BLaER1 (cell line): ENCODE data around the gene REPS2.

ENCODE experiments used
- H3K27ac ChIP-seq: shearing (Covaris generic); formaldehyde crosslinking; 2 replicates; pipeline ENCODE4 v1.8.1; 2022
- H3K27me3 ChIP-seq: shearing (Covaris generic); formaldehyde crosslinking; 2 replicates; pipeline ENCODE4 v1.8.1; 2022
- H3K36me3 ChIP-seq: shearing (Covaris generic); formaldehyde crosslinking; 2 replicates; pipeline ENCODE4 v1.8.1; 2022
- H3K4me1 ChIP-seq: shearing (Covaris generic); formaldehyde crosslinking; 2 replicates; pipeline ENCODE4 v1.8.1; 2022
- H3K4me2 ChIP-seq: shearing (Covaris generic); formaldehyde crosslinking; 2 replicates; pipeline ENCODE4 v1.8.1; 2022
- H3K4me3 ChIP-seq: shearing (Covaris generic); formaldehyde crosslinking; 2 replicates; pipeline ENCODE4 v1.8.1; 2022
- H3K9ac ChIP-seq: shearing (Covaris generic); formaldehyde crosslinking; 2 replicates; pipeline ENCODE4 v1.8.1; 2022
- H3K9me3 ChIP-seq: shearing (Covaris generic); formaldehyde crosslinking; 2 replicates; pipeline ENCODE4 v1.8.1; 2022
- H4K20me1 ChIP-seq: shearing (Covaris generic); formaldehyde crosslinking; 2 replicates; pipeline ENCODE4 v1.8.1; 2022
- Cebpa-rat ChIP-seq: shearing (Covaris generic); IDR thresholded peaks from 2 replicates; pipeline ENCODE4 v1.8.1; 2022

The REPS2 gene

DNA sequence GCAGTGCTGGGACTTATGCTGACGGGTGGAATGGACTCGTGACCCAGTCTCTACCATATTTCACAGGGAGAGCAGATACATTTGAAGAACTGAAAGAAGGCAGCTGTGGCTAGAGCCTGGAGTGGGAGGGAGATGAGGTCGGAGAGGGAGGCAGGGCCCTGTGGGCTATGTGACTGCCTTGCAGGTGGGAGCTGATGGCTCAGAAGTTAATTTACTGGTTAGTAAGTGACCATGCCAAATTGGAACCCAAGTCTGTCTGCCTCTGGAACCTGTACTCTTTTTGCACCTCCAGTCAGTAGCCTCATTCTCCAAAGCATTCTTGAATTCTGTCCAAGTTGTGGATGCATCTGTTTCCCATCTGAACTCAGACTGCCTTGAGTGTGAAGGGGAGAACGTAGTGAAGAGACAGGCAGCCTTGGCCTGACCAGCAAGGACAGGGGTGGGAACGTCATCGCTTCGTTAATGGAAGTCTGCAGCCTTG lies 92.3 kb downstream of the REPS2 start:
- Histone ChIP-seq H3K4me1 (no peaks in the 10 kb centered on the region), H3K4me3 (no peak overlapping the region), H3K9ac (no peak overlapping the region), H3K27me3 (peaks cover 96% of the 10 kb centered on the region), H3K27ac (no peak overlapping the region), H3K9me3 (no peaks in the 10 kb centered on the region), H4K20me1 (no peaks in the 10 kb centered on the region), H3K4me2 (no peak overlapping the region), H3K36me3 (no peaks in the 10 kb centered on the region)
- TF ChIP-seq Cebpa-rat = no peak

DNA sequence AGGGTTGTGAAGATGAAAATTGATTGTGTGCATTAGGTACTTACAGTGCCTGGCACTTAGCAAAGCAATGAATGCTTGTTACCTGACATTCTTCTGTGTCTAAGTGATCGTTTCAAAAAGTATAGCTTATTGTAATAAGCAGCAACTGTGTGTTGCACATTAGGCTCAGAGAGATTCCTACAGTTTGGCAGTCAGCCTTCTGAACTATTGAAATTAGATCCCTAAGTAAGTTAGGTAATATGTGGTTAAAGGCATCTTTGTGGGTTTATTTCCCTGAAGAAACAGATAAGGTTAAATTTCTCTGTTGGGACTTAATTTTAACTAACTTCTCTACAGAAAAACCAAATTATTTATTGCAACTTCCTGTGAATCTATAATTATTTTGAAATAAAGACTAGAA lies 93.4 kb downstream of the REPS2 start:
- Histone ChIP-seq H4K20me1 (no peaks in the 10 kb centered on the region), H3K27me3 (peaks cover 96% of the 10 kb centered on the region), H3K4me1 (no peaks in the 10 kb centered on the region), H3K27ac (no peak overlapping the region), H3K4me3 (no peak overlapping the region), H3K4me2 (no peak overlapping the region), H3K36me3 (no peaks in the 10 kb centered on the region), H3K9me3 (no peaks in the 10 kb centered on the region), H3K9ac (no peak overlapping the region)
- TF ChIP-seq Cebpa-rat = no peak

DNA sequence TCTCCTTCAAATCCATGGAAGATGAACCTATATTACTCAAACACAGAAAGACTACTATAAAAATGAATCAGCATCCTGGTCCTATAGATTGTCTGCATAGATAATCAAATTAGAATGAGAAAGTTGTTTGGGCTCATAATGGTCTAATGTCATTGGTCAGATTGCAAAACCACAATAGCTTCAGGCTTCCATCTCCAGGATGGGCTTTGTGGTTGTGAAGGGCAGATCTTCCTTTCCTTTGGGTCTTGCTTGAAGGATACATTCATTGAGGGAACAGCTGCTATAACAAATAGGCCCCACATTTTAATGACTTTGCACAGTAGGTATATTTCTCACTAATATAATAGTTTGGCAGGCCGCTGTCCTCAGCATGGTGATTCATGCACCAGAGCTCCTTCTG lies 94.3 kb downstream of the REPS2 start:
- TF ChIP-seq Cebpa-rat = no peak
- Histone ChIP-seq H3K27me3 (peaks cover 96% of the 10 kb centered on the region), H3K9me3 (no peaks in the 10 kb centered on the region), H3K9ac (no peak overlapping the region), H3K4me3 (no peak overlapping the region), H3K4me2 (no peak overlapping the region), H4K20me1 (no peaks in the 10 kb centered on the region), H3K36me3 (no peaks in the 10 kb centered on the region), H3K27ac (no peak overlapping the region), H3K4me1 (no peaks in the 10 kb centered on the region)

DNA sequence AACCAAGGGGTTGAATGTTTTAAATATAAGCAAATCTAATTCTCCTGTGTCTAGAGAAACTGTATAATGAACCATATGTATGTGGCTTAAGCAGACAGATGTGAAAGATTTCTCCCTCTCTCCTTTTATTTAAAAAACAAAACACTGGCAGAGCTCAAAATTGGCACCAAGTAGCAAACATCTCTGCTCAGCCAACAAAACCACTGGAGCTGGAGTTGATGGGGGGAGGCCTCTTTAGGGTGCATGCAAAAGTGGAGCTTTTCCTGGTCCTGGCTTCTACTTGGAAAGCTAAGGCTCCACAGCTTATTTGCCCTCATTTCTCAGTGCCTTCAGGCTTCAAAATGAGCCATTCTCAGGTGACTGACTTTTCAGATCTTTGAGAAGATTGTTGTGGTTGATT lies 95.6 kb downstream of the REPS2 start:
- no peaks in the 10 kb centered on the region for H3K4me1 ChIP-seq
- H4K20me1 ChIP-seq = no peaks in the 10 kb centered on the region
- no peak overlapping the region for H3K4me2 ChIP-seq
- no peak overlapping the region for H3K4me3 ChIP-seq
- no peak for TF ChIP-seq Cebpa-rat
- H3K27ac ChIP-seq = no peak overlapping the region
- no peaks in the 10 kb centered on the region for H3K36me3 ChIP-seq
- H3K27me3 ChIP-seq = peaks cover 93% of the 10 kb centered on the region
- H3K9ac ChIP-seq = no peak overlapping the region
- no peaks in the 10 kb centered on the region for H3K9me3 ChIP-seq

DNA sequence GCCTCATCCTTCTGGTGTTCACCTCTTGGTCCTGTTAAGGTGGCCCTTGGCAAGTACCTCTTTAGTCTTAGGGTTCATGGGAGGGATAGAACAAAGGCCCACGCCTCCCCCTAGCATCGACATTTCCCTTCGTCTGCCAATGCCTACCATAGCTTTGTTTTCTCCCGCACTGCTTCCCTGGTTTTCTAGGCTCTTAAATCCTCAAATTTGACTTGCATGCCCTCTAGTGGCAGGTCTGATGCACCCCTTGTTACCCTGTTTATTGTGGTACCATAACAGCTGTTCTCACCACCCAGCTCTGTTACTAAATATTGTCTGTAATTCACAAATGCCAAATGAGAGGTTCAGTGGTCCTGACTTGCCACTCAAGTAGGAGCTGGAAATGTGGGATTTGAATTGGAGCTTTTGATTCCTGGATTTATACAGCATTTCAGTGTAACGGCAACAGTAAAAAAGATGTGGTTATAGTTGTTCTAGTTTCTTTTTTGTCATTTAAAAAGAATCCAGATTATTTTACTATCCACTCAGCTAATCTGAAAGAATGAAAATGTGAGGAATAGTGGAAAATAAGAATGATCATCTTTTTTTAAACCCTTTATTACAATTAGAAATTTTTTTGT lies 100.1 kb downstream of the REPS2 start:
- H3K4me2 ChIP-seq = no peak overlapping the region

DNA sequence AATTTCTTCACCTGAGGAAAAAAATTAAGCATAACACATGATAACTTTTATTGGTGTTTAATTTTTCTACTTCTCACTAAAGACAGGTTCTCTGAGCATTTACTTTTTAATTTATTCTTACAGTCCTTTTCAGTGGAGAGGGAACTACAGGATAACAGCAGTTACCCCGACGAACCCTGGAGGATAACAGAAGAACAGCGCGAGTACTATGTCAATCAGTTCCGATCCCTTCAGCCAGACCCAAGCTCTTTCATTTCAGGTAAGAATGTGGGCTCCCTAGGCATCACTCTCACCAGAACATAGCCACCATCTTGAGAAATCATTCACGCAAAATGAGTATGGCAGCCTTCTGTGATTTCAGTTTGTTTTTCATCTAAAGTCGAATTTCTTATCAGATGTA lies 100.8 kb downstream of the REPS2 start:
- no peaks in the 10 kb centered on the region for H4K20me1 ChIP-seq
- H3K4me1 ChIP-seq = no peaks in the 10 kb centered on the region
- H3K9me3 ChIP-seq = no peaks in the 10 kb centered on the region
- H3K27ac ChIP-seq = no peak overlapping the region
- H3K4me2 ChIP-seq = no peak overlapping the region
- H3K9ac ChIP-seq = no peak overlapping the region
- H3K36me3 ChIP-seq = no peaks in the 10 kb centered on the region
- no peak for TF ChIP-seq Cebpa-rat
- H3K27me3 ChIP-seq = peaks cover 65% of the 10 kb centered on the region
- no peak overlapping the region for H3K4me3 ChIP-seq

More for the DNA sequence above, 100.1 kb downstream of the REPS2 start:
- peaks cover 68% of the 10 kb centered on the region for H3K27me3 ChIP-seq
- no peaks in the 10 kb centered on the region for H3K36me3 ChIP-seq
- H3K9me3 ChIP-seq = no peaks in the 10 kb centered on the region
- H3K4me1 ChIP-seq = no peaks in the 10 kb centered on the region
- TF ChIP-seq Cebpa-rat = no peak
- H3K4me3 ChIP-seq = no peak overlapping the region
- no peaks in the 10 kb centered on the region for H4K20me1 ChIP-seq
- H3K27ac ChIP-seq = no peak overlapping the region
- no peak overlapping the region for H3K9ac ChIP-seq

DNA sequence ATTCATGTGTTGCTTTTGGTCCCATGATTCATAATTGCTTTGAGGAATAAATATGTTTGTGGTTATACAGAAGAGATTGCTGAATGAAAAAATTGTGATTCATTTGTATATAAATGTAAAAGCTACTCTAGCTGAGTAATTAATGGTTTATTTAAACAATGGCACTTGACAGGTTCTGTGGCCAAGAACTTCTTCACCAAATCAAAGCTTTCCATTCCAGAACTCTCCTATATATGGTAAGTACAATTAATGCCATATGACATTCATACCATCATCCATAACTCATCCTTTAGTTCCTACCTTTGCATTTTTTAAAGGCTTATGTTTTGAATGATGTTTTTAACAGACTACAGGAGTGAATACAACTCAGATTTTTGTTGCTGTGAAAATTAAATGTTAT lies 105.8 kb downstream of the REPS2 start:
- Histone ChIP-seq H4K20me1 (no peaks in the 10 kb centered on the region; the same call in 1 of the 2 replicates), H3K36me3 (no peaks in the 10 kb centered on the region), H3K4me2 (no peak overlapping the region), H3K9ac (no peak overlapping the region), H3K27me3 (peaks cover 46% of the 10 kb centered on the region), H3K4me3 (no peak overlapping the region), H3K4me1 (no peaks in the 10 kb centered on the region), H3K9me3 (no peaks in the 10 kb centered on the region), H3K27ac (no peak overlapping the region)
- no peak for TF ChIP-seq Cebpa-rat

DNA sequence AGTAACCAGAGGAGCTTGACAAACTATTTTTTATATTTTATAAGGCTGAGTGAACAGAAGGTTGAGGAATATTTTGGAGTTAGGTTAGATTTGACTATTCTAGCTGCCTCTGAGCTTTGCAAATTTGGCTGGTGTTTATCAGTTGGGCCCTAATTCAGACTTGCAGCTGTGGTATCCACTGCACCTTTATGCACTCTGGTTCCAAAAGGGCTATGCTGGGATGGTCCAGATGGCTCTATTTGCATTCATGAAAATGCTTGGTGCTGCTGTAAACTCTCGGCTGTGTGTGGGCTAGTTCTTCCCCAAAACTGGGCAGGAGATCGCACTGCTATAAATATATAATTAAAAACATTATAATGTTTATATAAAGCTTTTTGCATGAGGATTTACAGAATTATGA lies 106.3 kb downstream of the REPS2 start:
- Histone ChIP-seq H3K27ac (no peak overlapping the region), H3K4me3 (no peak overlapping the region), H3K27me3 (peaks cover 46% of the 10 kb centered on the region), H3K9ac (no peak overlapping the region), H3K4me1 (no peaks in the 10 kb centered on the region), H4K20me1 (no peaks in the 10 kb centered on the region; the same call in 1 of the 2 replicates), H3K36me3 (no peaks in the 10 kb centered on the region), H3K4me2 (no peak overlapping the region), H3K9me3 (no peaks in the 10 kb centered on the region)
- TF ChIP-seq Cebpa-rat = no peak

DNA sequence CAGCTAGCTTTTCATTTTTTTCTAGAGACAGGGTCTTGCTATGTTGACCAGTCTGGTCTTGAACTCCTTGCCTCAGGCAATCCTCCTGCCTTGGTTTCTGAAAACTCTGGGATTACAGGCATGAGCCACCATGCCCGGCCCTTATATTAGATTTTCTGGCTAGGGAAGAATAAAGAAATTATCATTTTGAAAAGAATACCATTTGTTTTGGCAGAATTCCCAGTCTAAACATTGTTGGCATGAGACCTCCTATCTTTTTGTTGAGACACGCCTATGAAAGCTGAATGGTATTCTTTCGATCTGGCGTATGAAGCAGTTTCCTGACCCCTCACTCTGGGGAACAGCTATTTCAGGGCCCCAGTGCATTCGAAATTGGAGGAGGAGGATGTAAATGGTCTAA lies 107.0 kb downstream of the REPS2 start:
- no peak overlapping the region for H3K27ac ChIP-seq
- TF ChIP-seq Cebpa-rat = no peak
- H3K9me3 ChIP-seq = no peaks in the 10 kb centered on the region
- H3K9ac ChIP-seq = no peak overlapping the region
- H3K27me3 ChIP-seq = peaks cover 43% of the 10 kb centered on the region
- H3K4me2 ChIP-seq = no peak overlapping the region
- no peaks in the 10 kb centered on the region; the same call in 1 of the 2 replicates for H4K20me1 ChIP-seq
- no peaks in the 10 kb centered on the region for H3K36me3 ChIP-seq
- no peak overlapping the region for H3K4me3 ChIP-seq
- no peaks in the 10 kb centered on the region for H3K4me1 ChIP-seq

DNA sequence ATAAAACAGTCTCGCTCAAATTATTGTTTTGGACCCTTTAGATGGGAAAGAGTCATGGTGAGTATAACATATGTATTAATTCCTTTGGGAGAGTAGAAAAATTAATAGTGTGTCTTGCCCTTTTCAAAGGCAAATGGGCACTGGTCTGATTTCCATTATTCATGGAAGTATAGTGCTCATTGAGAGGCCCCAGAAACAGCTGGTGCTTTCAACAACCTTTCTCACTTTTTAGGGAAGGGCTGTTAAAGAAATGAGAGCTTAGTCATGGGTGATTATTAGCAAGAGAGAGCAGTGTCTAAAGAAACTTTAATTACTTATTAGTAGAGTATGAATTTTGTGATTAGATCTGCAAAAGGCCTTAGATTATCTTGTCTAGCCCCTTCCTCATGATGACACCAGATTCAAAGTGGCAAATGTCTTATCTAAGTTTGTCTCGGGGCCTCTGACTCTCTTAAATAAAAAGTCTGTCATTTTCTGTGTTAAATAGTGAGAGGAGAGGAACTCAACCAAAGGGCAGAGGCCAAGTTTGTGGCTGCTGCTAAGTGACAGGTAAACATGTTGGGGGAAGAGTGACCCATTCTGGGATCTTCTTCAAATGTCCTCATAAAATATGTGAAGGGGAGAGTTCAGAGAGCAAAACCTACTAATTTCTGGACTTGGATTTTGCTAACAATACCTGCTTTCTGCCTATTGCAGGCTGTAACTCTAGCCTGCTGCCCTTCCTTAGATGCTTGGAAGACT lies 110.6 kb downstream of the REPS2 start:
- H3K4me1 ChIP-seq = no peaks in the 10 kb centered on the region
- H3K9me3 ChIP-seq = no peaks in the 10 kb centered on the region
- peaks cover 63% of the 10 kb centered on the region for H3K27me3 ChIP-seq
- H4K20me1 ChIP-seq = no peaks in the 10 kb centered on the region; the same call in 1 of the 2 replicates
- H3K36me3 ChIP-seq = no peaks in the 10 kb centered on the region
- H3K9ac ChIP-seq = no peak overlapping the region
- H3K27ac ChIP-seq = no peak overlapping the region
- no peak overlapping the region for H3K4me2 ChIP-seq
- TF ChIP-seq Cebpa-rat = no peak
- H3K4me3 ChIP-seq = no peak overlapping the region
